Measurements from ENCODE around the gene LDLRAD4. TPM values are rescaled to one million over a fixed set of nuclear protein-coding genes. Genes with fewer than 3 reads are reported as not detected.

The LDLRAD4 gene
- total and polyA plus RNA-seq, 2 donors (not counting 1 experiment from before 2014, with no cell fraction given): 13.9 to 35.7 TPM

DNA sequence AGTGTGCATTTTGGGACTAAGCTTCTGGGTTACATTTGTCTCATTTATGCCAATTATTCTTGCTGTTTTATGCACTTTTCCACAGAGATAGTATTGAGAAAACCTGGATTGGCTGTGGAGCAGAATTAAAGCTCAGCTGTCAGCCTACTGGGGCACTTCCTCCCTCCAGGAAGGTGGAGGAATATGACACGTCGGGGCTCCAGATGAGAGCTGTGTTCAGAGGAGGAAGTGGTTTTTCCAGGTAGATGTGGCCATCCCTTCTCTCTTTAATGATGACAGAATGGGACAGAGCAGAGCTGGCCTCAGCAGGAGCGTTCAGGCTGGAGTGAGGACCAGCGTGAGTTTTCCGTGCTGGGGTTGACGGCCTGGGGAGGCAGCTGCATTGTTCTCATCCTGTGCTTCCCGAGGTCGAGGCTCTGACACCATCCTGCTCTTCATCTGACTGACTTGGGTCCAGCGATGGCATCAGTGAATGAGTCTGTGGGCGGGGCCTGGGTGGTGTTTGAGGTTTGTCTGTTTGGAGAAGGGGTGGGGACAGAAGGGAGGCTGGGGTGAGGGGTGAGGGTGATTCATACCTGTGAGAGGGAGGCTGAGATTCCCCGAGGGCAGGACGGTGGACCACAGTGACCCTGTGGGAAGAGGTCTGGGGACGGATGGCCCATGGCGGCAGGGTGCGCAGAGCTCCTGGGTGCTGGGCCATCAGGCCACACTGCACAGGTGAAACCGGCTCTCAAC lies 207.0 kb downstream of the LDLRAD4 start:
- no peaks in the 10 kb centered on the region for H3K9me3 ChIP-seq (ENCODE audit: control extremely low read depth in 1 of 3, control insufficient read depth in 2 of 3, insufficient read depth in 1 of 3, low read length in 2 of 3)
- H3K4me3 ChIP-seq (ENCODE audit: control extremely low read depth in 1 of 5, extremely low read depth in 1 of 5, insufficient read depth in 1 of 5, low read depth in 2 of 5, low read length in 4 of 5): no peak overlapping the region
- Mint-ChIP-seq H3K4me3 (no peak overlapping the region), H3K4me1 (no peaks in the 10 kb centered on the region), H3K9me3 (ENCODE audit: insufficient read depth) (no peaks in the 10 kb centered on the region), H3K27ac (no peak overlapping the region), H3K27me3 (peaks cover 10% of the 10 kb centered on the region)
- H2AFZ ChIP-seq (ENCODE audit: insufficient read depth, low read depth, low read length, poor library complexity, severe bottlenecking): no peak overlapping the region
- no peak overlapping the region for H3K4me2 ChIP-seq (replicated peaks; ENCODE audit: low read depth, low read length, poor library complexity, severe bottlenecking)
- H3K36me3 ChIP-seq (replicated peaks in 1 of 2; ENCODE audit: control extremely low read depth in 1 of 2, control insufficient read depth in 1 of 2, extremely low read depth in 1 of 2, insufficient read depth in 2 of 2, low read length in 1 of 2): no peaks in the 10 kb centered on the region
- ChIA-PET CTCF (no interaction called here), POLR2A (no interaction called here)
- H3K4me1 ChIP-seq (ENCODE audit: control insufficient read depth in 2 of 2, insufficient read depth in 2 of 2, low read length in 2 of 2): peaks cover 0 to 6% of the 10 kb centered on the region in 2 donors
- H3K9ac ChIP-seq (ENCODE audit: low read length): no peak overlapping the region
- DNase-seq (no peak), ATAC-seq (ENCODE audit: low read depth) (no peak)
- H4K20me1 ChIP-seq (ENCODE audit: control insufficient read depth, insufficient read depth, low read length, poor library complexity, severe bottlenecking): no peaks in the 10 kb centered on the region
- H3K27me3 ChIP-seq (replicated peaks in 1 of 4; ENCODE audit: control extremely low read depth in 1 of 4, control insufficient read depth in 3 of 4, insufficient read depth in 4 of 4, low read length in 3 of 4): no peaks in the 10 kb centered on the region
- no peak for TF ChIP-seq EZH2 (IDR thresholded peaks at IDR 0.05; ENCODE audit: borderline replicate concordance, insufficient read depth, low read depth, low read length, poor library complexity, severe bottlenecking)
- TF ChIP-seq, protein P1, sequence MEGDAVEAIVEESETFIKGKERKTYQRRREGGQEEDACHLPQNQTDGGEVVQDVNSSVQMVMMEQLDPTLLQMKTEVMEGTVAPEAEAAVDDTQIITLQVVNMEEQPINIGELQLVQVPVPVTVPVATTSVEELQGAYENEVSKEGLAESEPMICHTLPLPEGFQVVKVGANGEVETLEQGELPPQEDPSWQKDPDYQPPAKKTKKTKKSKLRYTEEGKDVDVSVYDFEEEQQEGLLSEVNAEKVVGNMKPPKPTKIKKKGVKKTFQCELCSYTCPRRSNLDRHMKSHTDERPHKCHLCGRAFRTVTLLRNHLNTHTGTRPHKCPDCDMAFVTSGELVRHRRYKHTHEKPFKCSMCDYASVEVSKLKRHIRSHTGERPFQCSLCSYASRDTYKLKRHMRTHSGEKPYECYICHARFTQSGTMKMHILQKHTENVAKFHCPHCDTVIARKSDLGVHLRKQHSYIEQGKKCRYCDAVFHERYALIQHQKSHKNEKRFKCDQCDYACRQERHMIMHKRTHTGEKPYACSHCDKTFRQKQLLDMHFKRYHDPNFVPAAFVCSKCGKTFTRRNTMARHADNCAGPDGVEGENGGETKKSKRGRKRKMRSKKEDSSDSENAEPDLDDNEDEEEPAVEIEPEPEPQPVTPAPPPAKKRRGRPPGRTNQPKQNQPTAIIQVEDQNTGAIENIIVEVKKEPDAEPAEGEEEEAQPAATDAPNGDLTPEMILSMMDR (IDR thresholded peaks at IDR 0.05): no peak
- no peak overlapping the region for H3K27ac ChIP-seq (ENCODE audit: low read length in 2 of 2)
- intact Hi-C loops (cut with micrococcal nuclease): no loop called here
- WGBS (ENCODE audit: insufficient coverage): 92% methylated on average over 14 of the region's 16 CpGs
- no peaks in the 10 kb centered on the region for H3K79me2 ChIP-seq (ENCODE audit: control insufficient read depth, insufficient read depth, low read length)

DNA sequence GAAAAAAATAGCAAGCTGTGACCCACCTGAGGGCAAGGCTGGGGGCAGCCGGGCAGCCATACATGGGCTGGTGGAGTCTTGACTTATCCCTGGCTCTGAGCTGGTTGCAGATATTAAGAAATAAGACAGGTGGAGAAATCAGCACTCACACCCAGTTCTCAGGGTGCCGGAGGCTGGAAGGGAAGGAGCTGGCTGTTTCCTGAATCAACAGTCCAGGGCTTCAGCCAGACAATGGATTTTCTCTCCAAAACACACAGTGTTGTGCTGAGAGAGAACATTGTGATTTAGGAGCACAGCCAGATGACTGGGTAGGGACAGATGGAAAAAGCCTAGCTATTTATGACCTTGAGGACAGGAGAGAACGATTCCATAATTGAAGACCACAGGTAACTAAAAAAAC lies 208.8 kb downstream of the LDLRAD4 start:
- Histone ChIP-seq H4K20me1 (ENCODE audit: control insufficient read depth, insufficient read depth, low read length, poor library complexity, severe bottlenecking) (no peaks in the 10 kb centered on the region), H3K9ac (ENCODE audit: low read length) (no peak overlapping the region), H3K27ac (ENCODE audit: low read length in 2 of 2) (no peak overlapping the region), H3K36me3 (replicated peaks in 1 of 2; ENCODE audit: control extremely low read depth in 1 of 2, control insufficient read depth in 1 of 2, extremely low read depth in 1 of 2, insufficient read depth in 2 of 2, low read length in 1 of 2) (no peaks in the 10 kb centered on the region), H3K27me3 (replicated peaks in 1 of 4; ENCODE audit: control extremely low read depth in 1 of 4, control insufficient read depth in 3 of 4, insufficient read depth in 4 of 4, low read length in 3 of 4) (no peaks in the 10 kb centered on the region), H3K9me3 (ENCODE audit: control extremely low read depth in 1 of 3, control insufficient read depth in 2 of 3, insufficient read depth in 1 of 3, low read length in 2 of 3) (no peaks in the 10 kb centered on the region), H3K79me2 (ENCODE audit: control insufficient read depth, insufficient read depth, low read length) (no peaks in the 10 kb centered on the region), H3K4me2 (replicated peaks; ENCODE audit: low read depth, low read length, poor library complexity, severe bottlenecking) (no peak overlapping the region), H2AFZ (ENCODE audit: insufficient read depth, low read depth, low read length, poor library complexity, severe bottlenecking) (no peak overlapping the region), H3K4me3 (ENCODE audit: control extremely low read depth in 1 of 5, extremely low read depth in 1 of 5, insufficient read depth in 1 of 5, low read depth in 2 of 5, low read length in 4 of 5) (no peak overlapping the region), H3K4me1 (ENCODE audit: control insufficient read depth in 2 of 2, insufficient read depth in 2 of 2, low read length in 2 of 2) (no peaks in the 10 kb centered on the region)
- DNase-seq (no peak), ATAC-seq (ENCODE audit: low read depth) (no peak)
- WGBS (ENCODE audit: insufficient coverage): 100% methylated on average over 1 of the region's 3 CpGs
- ChIA-PET CTCF (no interaction called here), POLR2A (no interaction called here)
- no peaks in the 10 kb centered on the region for H3K9me3 Mint-ChIP-seq (ENCODE audit: insufficient read depth)
- peaks cover 10% of the 10 kb centered on the region for H3K27me3 Mint-ChIP-seq
- no peaks in the 10 kb centered on the region for H3K4me1 Mint-ChIP-seq
- TF ChIP-seq, protein P1 (IDR thresholded peaks at IDR 0.05): no peak
- TF ChIP-seq EZH2 (IDR thresholded peaks at IDR 0.05; ENCODE audit: borderline replicate concordance, insufficient read depth, low read depth, low read length, poor library complexity, severe bottlenecking): no peak
- H3K27ac Mint-ChIP-seq: no peak overlapping the region
- intact Hi-C loops (cut with micrococcal nuclease): no loop called here
- H3K4me3 Mint-ChIP-seq: no peak overlapping the region
